ENCODE results near the gene PTPN22. TPM values are rescaled to one million over a fixed set of nuclear protein-coding genes. Genes with fewer than 3 reads are reported as not detected.

Gene PTPN22
- total RNA-seq, 2 donors from 2014 or later: 0.55 to 1.1 TPM

DNA sequence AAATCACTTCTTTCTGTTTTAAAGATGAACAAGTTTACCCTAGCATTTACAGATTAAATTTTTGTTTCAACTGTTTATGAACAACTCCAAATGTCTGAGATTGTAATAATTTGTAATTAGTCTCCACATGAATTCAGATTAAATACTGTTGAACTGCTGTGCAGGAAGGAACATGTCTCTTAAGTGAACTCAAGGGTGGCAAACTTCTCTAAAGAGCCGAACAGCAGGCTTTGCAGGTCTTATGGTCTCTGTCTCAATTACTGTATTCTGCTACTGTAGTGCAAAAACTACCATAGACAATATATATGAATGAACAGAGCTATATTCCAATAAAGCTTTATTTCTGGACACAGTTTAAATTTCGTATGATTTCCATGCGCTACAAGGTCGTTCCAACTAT is 65.9 kb downstream of the PTPN22 start:
- no peaks in the 10 kb centered on the region for H3K4me1 ChIP-seq (replicated peaks)
- H3K27me3 ChIP-seq (replicated peaks; ENCODE audit: insufficient read depth): no peaks in the 10 kb centered on the region
- intact Hi-C loops (cut with DNase I): no loop called here
- no peaks in the 10 kb centered on the region for H3K9me3 ChIP-seq
- TF ChIP-seq POLR2A (IDR thresholded peaks at IDR 0.05) (no peak), POLR2AphosphoS5 (IDR thresholded peaks at IDR 0.05) (no peak)
- TF ChIP-seq, protein P1, sequence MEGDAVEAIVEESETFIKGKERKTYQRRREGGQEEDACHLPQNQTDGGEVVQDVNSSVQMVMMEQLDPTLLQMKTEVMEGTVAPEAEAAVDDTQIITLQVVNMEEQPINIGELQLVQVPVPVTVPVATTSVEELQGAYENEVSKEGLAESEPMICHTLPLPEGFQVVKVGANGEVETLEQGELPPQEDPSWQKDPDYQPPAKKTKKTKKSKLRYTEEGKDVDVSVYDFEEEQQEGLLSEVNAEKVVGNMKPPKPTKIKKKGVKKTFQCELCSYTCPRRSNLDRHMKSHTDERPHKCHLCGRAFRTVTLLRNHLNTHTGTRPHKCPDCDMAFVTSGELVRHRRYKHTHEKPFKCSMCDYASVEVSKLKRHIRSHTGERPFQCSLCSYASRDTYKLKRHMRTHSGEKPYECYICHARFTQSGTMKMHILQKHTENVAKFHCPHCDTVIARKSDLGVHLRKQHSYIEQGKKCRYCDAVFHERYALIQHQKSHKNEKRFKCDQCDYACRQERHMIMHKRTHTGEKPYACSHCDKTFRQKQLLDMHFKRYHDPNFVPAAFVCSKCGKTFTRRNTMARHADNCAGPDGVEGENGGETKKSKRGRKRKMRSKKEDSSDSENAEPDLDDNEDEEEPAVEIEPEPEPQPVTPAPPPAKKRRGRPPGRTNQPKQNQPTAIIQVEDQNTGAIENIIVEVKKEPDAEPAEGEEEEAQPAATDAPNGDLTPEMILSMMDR (IDR thresholded peaks at IDR 0.05): no peak
- H3K4me3 ChIP-seq: no peak overlapping the region
- H3K36me3 ChIP-seq: no peaks in the 10 kb centered on the region
- WGBS: 89% methylated on average over 4 of the region's 4 CpGs
- DNase-seq (ENCODE audit: low spot score): no peak
- H3K27ac ChIP-seq: no peak overlapping the region

- intact Hi-C loops (cut with DNase I): no loop called here
- Histone ChIP-seq H3K36me3 (no peaks in the 10 kb centered on the region), H3K27ac (no peak overlapping the region), H3K4me3 (no peak overlapping the region), H3K9me3 (no peaks in the 10 kb centered on the region), H3K4me1 (replicated peaks) (no peaks in the 10 kb centered on the region), H3K27me3 (replicated peaks; ENCODE audit: insufficient read depth) (no peaks in the 10 kb centered on the region)
- 98% methylated on average over 6 of the region's 6 CpGs for whole genome bisulfite sequencing
- DNase-seq (ENCODE audit: low spot score): no peak
- TF ChIP-seq, protein P1 (IDR thresholded peaks at IDR 0.05): no peak
- TF ChIP-seq POLR2AphosphoS5 (IDR thresholded peaks at IDR 0.05) (no peak), POLR2A (IDR thresholded peaks at IDR 0.05) (no peak)
Observed at GRCh38 chr1:113805256-113805531, 66.3 kb downstream of the PTPN22 start.

- Histone ChIP-seq H3K27me3 (replicated peaks; ENCODE audit: insufficient read depth) (no peaks in the 10 kb centered on the region), H3K27ac (no peak overlapping the region), H3K9me3 (no peaks in the 10 kb centered on the region), H3K4me3 (no peak overlapping the region), H3K4me1 (replicated peaks) (no peaks in the 10 kb centered on the region), H3K36me3 (no peaks in the 10 kb centered on the region)
- 76% methylated on average over 8 of the region's 8 CpGs for WGBS
- TF ChIP-seq POLR2AphosphoS5 (IDR thresholded peaks at IDR 0.05) (no peak), POLR2A (IDR thresholded peaks at IDR 0.05) (no peak)
- TF ChIP-seq, protein P1 (IDR thresholded peaks at IDR 0.05): no peak
- no peak for DNase-seq (ENCODE audit: low spot score)
- intact Hi-C loops (cut with DNase I): loop anchor here (5.0 kb wide), 1 partner anchor 42 kb away; no protein-coding TSS in a partner anchor
Observed at GRCh38 chr1:113804421-113805255, 66.9 kb downstream of the PTPN22 start.

DNA sequence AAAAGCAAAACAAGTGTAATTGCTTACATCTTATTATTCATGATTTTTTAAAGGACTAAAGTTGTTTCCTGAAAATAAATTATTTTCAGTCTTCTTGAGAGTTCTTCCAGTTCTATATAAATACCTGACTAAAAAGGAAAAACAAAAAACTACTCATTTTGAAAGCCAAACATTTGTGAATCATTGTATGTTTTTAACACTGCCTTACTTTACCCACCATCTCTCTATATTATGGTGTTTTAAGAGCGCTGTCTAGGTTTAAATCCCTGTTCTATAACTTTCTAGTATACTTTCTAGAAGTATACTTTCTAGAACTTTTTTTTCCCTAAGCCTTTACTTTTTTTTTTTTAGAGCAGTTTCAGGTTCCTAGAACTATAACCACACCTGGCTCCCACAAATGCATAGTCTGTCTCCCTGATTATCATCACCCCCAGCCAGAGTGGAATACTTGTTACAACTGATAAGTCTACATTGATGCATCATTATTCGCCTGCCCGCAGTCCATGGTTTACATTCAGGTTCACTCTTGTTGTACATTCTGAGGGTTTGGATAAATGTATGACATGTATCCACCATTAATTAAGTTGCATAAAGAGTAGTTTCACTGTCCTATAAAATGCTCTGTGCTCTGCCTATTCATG is 69.0 kb downstream of the PTPN22 start:
- Histone ChIP-seq H3K27ac (no peak overlapping the region), H3K4me3 (no peak overlapping the region), H3K4me1 (replicated peaks) (no peaks in the 10 kb centered on the region), H3K36me3 (no peaks in the 10 kb centered on the region), H3K9me3 (no peaks in the 10 kb centered on the region), H3K27me3 (replicated peaks; ENCODE audit: insufficient read depth) (no peaks in the 10 kb centered on the region)
- no peak for DNase-seq (ENCODE audit: low spot score)
- TF ChIP-seq, protein P1 (IDR thresholded peaks at IDR 0.05): no peak
- TF ChIP-seq POLR2A (IDR thresholded peaks at IDR 0.05): no peak
- intact Hi-C loops (cut with DNase I): loop anchor here (5.0 kb wide), 1 partner anchor 40 kb away; no protein-coding TSS in a partner anchor
- WGBS: 96% methylated on average over 3 of the region's 3 CpGs
